HCT116 (cell line): ENCODE data around the gene TTYH2. TPM values are rescaled to one million over a fixed set of nuclear protein-coding genes. Genes with fewer than 3 reads are reported as not detected.

Source experiments
- ATAC-seq: fragments of 200-7000 bp; cut with Tn5 transposase; 2 replicates; pipeline ENCODE4 v1.9.1; 2020; ENCODE audit warnings: mild to moderate bottlenecking, moderate library complexity
- BruUV-seq: library from RNA; stranded (reverse); fragments of 400-500 nt; replicated peaks from 2 replicates; lab custom pipeline; 2021; lab: Mats Ljungman, UMichigan
- CTCF ChIA-PET: fragments of 300-600 bp; sonication (Branson Sonifier 250); formaldehyde crosslinking; loops from one replicate; lab custom pipeline; 2021; ENCODE audit warnings: antibody characterized with exemption; lab: Charles Lee
- POLR2A ChIA-PET: fragments of 300-600, 350-600 bp; sonication (Branson Sonifier 250); formaldehyde crosslinking; loops from one replicate; lab custom pipeline; 2021; ENCODE audit warnings: antibody characterized with exemption; lab: Charles Lee
- RAD21 ChIA-PET, 2 experiments: fragments of 300-600 bp; sonication (Branson Sonifier 250); formaldehyde crosslinking; loops; one replicate each; lab custom pipeline; 2023; ENCODE audit warnings: low total read pairs in 2 of 2; ENCODE audit not compliant: uncharacterized antibody in 2 of 2, unreplicated experiment in 2 of 2, low non-redundant PET in 1 of 2; lab: Charles Lee
- DNase-seq: peaks from one replicate; pipeline ENCODE4 v3.0.0-alpha.2; 2010; ENCODE audit warnings: low read depth, low spot score
- H2AFZ ChIP-seq: fragments of 200-600 bp; shearing (Covaris generic), sonication (generic); 2 replicates; pipeline ENCODE4 v1.6.1; 2017; ENCODE audit warnings: low read depth, mixed run types, mixed read lengths, antibody characterized with exemption, low read length; ENCODE audit not compliant: poor library complexity, severe bottlenecking
- H3K27ac ChIP-seq: 2 replicates; pipeline ENCODE4 v1.5.1; 2012; ENCODE audit warnings: low read depth, low read length
- H3K27me3 ChIP-seq: fragments of 200-600 bp; sonication (generic); 2 replicates; pipeline ENCODE4 v1.6.1; 2016; ENCODE audit warnings: mixed run types, low read length, mixed read lengths; ENCODE audit not compliant: insufficient read depth
- H3K36me3 ChIP-seq, 2 experiments: fragments of 200-500 bp in 1 of 2; fragments of 200-600 bp in 1 of 2; sonication (Bioruptor generic) in 1 of 2; sonication (generic) in 1 of 2; 2 replicates each; pipeline versions ENCODE4 v1.5.1 to v1.6.1; 2014 to 2016; ENCODE audit warnings: low read length in 2 of 2, inconsistent platforms in 1 of 2, mixed read lengths in 1 of 2, mixed run types in 1 of 2; ENCODE audit not compliant: insufficient read depth in 2 of 2, control insufficient read depth in 1 of 2
- H3K4me1 ChIP-seq, 2 experiments: fragments of 200-600 bp in 1 of 2; sonication (generic) in 1 of 2; 2 replicates each; pipeline versions ENCODE4 v1.5.1 to v1.6.1; 2012 to 2017; ENCODE audit warnings: low read length in 2 of 2, inconsistent platforms in 1 of 2, mild to moderate bottlenecking in 1 of 2, mixed read lengths in 1 of 2, mixed run types in 1 of 2, moderate library complexity in 1 of 2; ENCODE audit not compliant: insufficient read depth in 2 of 2, control insufficient read depth in 1 of 2
- H3K4me2 ChIP-seq: fragments of 200-600 bp; sonication (generic); 2 replicates; pipeline ENCODE4 v1.6.1; 2017; ENCODE audit warnings: mixed run types, low read length, mixed read lengths
- H3K4me3 ChIP-seq, 2 experiments: fragments of 200-600 bp in 1 of 2; sonication (generic) in 1 of 2; replicated peaks in 1 of 2; 2 replicates each; pipeline ENCODE4 v1.5.1; 2011 to 2016; ENCODE audit warnings: low read length in 2 of 2, control low read depth in 1 of 2, low read depth in 1 of 2, mild to moderate bottlenecking in 1 of 2, mixed read lengths in 1 of 2, mixed run types in 1 of 2
- H3K79me2 ChIP-seq: fragments of 200-600 bp; sonication (generic); 2 replicates; pipeline ENCODE4 v1.6.1; 2017; ENCODE audit warnings: mild to moderate bottlenecking, mixed run types, low read length, moderate library complexity, mixed read lengths; ENCODE audit not compliant: insufficient read depth
- H3K9ac ChIP-seq: fragments of 200-600 bp; sonication (generic); 2 replicates; pipeline ENCODE4 v1.6.1; 2016; ENCODE audit warnings: low read length, mixed read lengths
- H3K9me2 ChIP-seq: fragments of 200-600 bp; sonication (generic), shearing (Covaris generic); 2 replicates; pipeline ENCODE4 v1.6.1; 2017; ENCODE audit warnings: mixed run types, mild to moderate bottlenecking, moderate library complexity; ENCODE audit not compliant: insufficient read depth
- H3K9me3 ChIP-seq, 2 experiments: fragments of 200-500 bp in 1 of 2; fragments of 200-600 bp in 1 of 2; sonication (Bioruptor generic) in 1 of 2; sonication (generic) in 1 of 2; 2 replicates each; pipeline ENCODE4 v1.6.1; 2014 to 2017; ENCODE audit warnings: low read length in 2 of 2, mixed read lengths in 2 of 2, inconsistent platforms in 1 of 2, low read depth in 1 of 2, mild to moderate bottlenecking in 1 of 2, mixed run types in 1 of 2, moderate library complexity in 1 of 2; ENCODE audit not compliant: control insufficient read depth in 1 of 2, insufficient read depth in 1 of 2
- H4K20me1 ChIP-seq: fragments of 200-600 bp; sonication (generic), shearing (Covaris generic); 2 replicates; pipeline ENCODE4 v1.6.1; 2017; ENCODE audit warnings: mixed run types, mild to moderate bottlenecking, moderate library complexity; ENCODE audit not compliant: insufficient read depth
- CBX3 ChIP-seq: IDR thresholded peaks from 2 replicates; pipeline ENCODE4 v1.6.1; 2012; ENCODE audit warnings: low read depth
- CEBPB ChIP-seq: IDR thresholded peaks from 2 replicates; pipeline ENCODE4 v1.6.1; 2012; ENCODE audit warnings: low read depth
- CTCF ChIP-seq, 3 experiments: fragments of 200-600 bp in 1 of 3; sonication (generic) in 1 of 3; IDR thresholded peaks in 2 of 3; conservative IDR thresholded peaks in 1 of 3; 2 replicates each; pipeline ENCODE4 v1.5.1; 2012 to 2017; ENCODE audit warnings: low read depth in 2 of 3, low read length in 2 of 3, antibody characterized with exemption in 1 of 3, borderline replicate concordance in 1 of 3, control low read depth in 1 of 3, mild to moderate bottlenecking in 1 of 3, mixed read lengths in 1 of 3, mixed run types in 1 of 3, moderate library complexity in 1 of 3; ENCODE audit not compliant: insufficient read depth in 1 of 3
- EZH2phosphoT487 ChIP-seq: fragments of 200-600 bp; IDR thresholded peaks from 2 replicates; pipeline ENCODE4 v1.6.1; 2018; ENCODE audit warnings: antibody characterized with exemption, borderline replicate concordance
- POLR2A ChIP-seq: IDR thresholded peaks from 2 replicates; pipeline ENCODE4 v1.7.0; 2011; ENCODE audit warnings: borderline replicate concordance; ENCODE audit not compliant: insufficient read depth, insufficient read length; ENCODE audit errors: extremely low read depth
- SIN3A ChIP-seq: IDR thresholded peaks from 2 replicates; pipeline ENCODE4 v1.6.1; 2012; ENCODE audit warnings: low read depth
- SP1 ChIP-seq: IDR thresholded peaks from 2 replicates; pipeline ENCODE4 v1.6.1; 2012; ENCODE audit warnings: low read depth
- SRF ChIP-seq: IDR thresholded peaks from 2 replicates; pipeline ENCODE4 v1.6.1; 2012; ENCODE audit warnings: low read depth
- ZFX ChIP-seq: fragments of 450-650 bp; IDR thresholded peaks from 2 replicates; pipeline ENCODE4 v1.6.1; 2017
- intact Hi-C: fragments of 100-400 bp; cut with micrococcal nuclease; formaldehyde crosslinking; loops from 2 replicates; pipeline ENCODE4 v1.10.0; 2022
- total RNA-seq: library from RNA; stranded (reverse); gene quantifications from one replicate; pipeline ENCODE4 v1.2.1, GENCODE V29; 2021; ENCODE audit not compliant: unreplicated experiment

The TTYH2 gene
- total RNA-seq, 1 experiment from 2014 or later, result 10.8 TPM

- Histone ChIP-seq H3K4me2 (no peak overlapping the region), H3K9me3 (no peaks in the 10 kb centered on the region), H3K36me3 (no peaks in the 10 kb centered on the region), H3K4me3 (no peak overlapping the region), H3K4me1 (no peaks in the 10 kb centered on the region), H3K27ac (no peak overlapping the region), H3K79me2 (no peaks in the 10 kb centered on the region), H2AFZ (no peak overlapping the region), H4K20me1 (no peaks in the 10 kb centered on the region), H3K27me3 (peaks cover 23% of the 10 kb centered on the region; the same call in 1 of the 2 replicates), H3K9ac (no peak overlapping the region), H3K9me2 (no peaks in the 10 kb centered on the region)
- DNase-seq (no peak), ATAC-seq (no peak)
- POLR2A ChIA-PET, result no interaction called here
- BruUV-seq, result no TSS peak
- RAD21 ChIA-PET, result no interaction called here
- no peak for TF ChIP-seq CTCF (IDR thresholded peaks at IDR 0.05 in 2 of 3, conservative IDR thresholded peaks at IDR 0.05 in 1 of 3; ENCODE audit: borderline replicate concordance in 1 of 3, insufficient read depth in 1 of 3, low read depth in 2 of 3, low read length in 2 of 3)
- TF ChIP-seq POLR2A, result no peak
- TF ChIP-seq ZFX, result no peak
- TF ChIP-seq EZH2phosphoT487, result no peak
- no peak for TF ChIP-seq SIN3A
- intact Hi-C loops, result no loop called here
- CTCF ChIA-PET, result interaction anchor here (2.4 kb wide), 1 partner anchor 17 kb away, joined by 9 read pairs; no protein-coding TSS in a partner anchor
These were observed 31.2 kb upstream of the TTYH2 start for GRCh38 chr17:74182041-74182723.

GRCh38 chr17:74183411-74183810, 30.0 kb upstream of the TTYH2 start:
- ChIA-PET RAD21 (no interaction called here), CTCF (no interaction called here), POLR2A (no interaction called here)
- Histone ChIP-seq H3K4me3 (no peak overlapping the region), H3K79me2 (no peaks in the 10 kb centered on the region), H3K4me2 (no peak overlapping the region), H3K36me3 (no peaks in the 10 kb centered on the region), H3K4me1 (no peaks in the 10 kb centered on the region), H3K9ac (no peak overlapping the region), H3K9me3 (no peaks in the 10 kb centered on the region), H3K27me3 (peaks cover 19% of the 10 kb centered on the region; the same call in 1 of the 2 replicates), H4K20me1 (no peaks in the 10 kb centered on the region), H3K27ac (no peak overlapping the region), H3K9me2 (no peaks in the 10 kb centered on the region), H2AFZ (no peak overlapping the region)
- no peak for DNase-seq
- TF ChIP-seq SP1, result no peak
- TF ChIP-seq CEBPB, result no peak
- no peak for TF ChIP-seq CBX3
- TF ChIP-seq SRF, result no peak
- BruUV-seq, result no TSS peak
- intact Hi-C loops, result no loop called here
- no peak for ATAC-seq
